ENCODE measurements around the gene LIN9. TPM values are rescaled to one million over a fixed set of nuclear protein-coding genes. Genes with fewer than 3 reads are reported as not detected.
"Not testable (repeated sequence)": the region's sequence is repeated elsewhere in the genome, so short reads cannot be mapped to it uniquely, and the experiment has no call there.

LIN9 gene
- total and polyA plus RNA-seq, 2 of the 8 experiments (the other 6 are each of a cell fraction or from before 2014, with no cell fraction given): 5.6 to 12.6 TPM

DNA sequence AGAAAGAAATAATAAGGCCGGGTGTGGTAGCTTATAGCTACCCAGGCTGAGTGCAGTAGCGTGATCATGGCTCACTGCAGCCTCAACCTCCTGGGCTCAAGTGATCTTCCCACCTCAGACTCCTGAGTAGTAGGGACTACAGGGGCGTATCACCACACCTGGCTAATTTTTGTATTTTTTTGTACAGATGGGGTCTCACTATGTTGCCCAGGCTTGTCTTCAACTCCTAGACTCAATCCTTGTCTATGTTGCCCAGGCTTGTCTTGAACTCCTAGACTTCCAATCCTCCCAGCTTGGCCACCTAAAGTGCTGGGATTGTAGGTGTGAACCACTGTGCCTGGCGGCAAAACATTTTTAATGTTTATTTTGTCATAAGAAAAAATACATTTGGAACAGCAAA, 55.0 kb downstream of the LIN9 start (continued):
- TF ChIP-seq KDM5A (IDR thresholded peaks at IDR 0.05; ENCODE audit: low read length) (no peak), TBP (IDR thresholded peaks at IDR 0.05; ENCODE audit: low read depth, low read length) (no peak), RXRA (IDR thresholded peaks at IDR 0.05; ENCODE audit: insufficient read depth, low read depth, low read length) (no peak), GTF2F1 (IDR thresholded peaks at IDR 0.05; ENCODE audit: borderline replicate concordance, low read depth, low read length) (no peak), GABPA (IDR thresholded peaks at IDR 0.05; ENCODE audit: borderline replicate concordance, insufficient read depth, low read length) (no peak), HDAC2 (IDR thresholded peaks at IDR 0.05; ENCODE audit: borderline replicate concordance in 1 of 2, low read depth in 2 of 2, low read length in 2 of 2) (no peak), SRF (IDR thresholded peaks at IDR 0.05; ENCODE audit: low read depth, low read length) (no peak), CTBP2 (IDR thresholded peaks at IDR 0.05; ENCODE audit: borderline replicate concordance, insufficient read depth, insufficient read length, low read length) (no peak)

DNA sequence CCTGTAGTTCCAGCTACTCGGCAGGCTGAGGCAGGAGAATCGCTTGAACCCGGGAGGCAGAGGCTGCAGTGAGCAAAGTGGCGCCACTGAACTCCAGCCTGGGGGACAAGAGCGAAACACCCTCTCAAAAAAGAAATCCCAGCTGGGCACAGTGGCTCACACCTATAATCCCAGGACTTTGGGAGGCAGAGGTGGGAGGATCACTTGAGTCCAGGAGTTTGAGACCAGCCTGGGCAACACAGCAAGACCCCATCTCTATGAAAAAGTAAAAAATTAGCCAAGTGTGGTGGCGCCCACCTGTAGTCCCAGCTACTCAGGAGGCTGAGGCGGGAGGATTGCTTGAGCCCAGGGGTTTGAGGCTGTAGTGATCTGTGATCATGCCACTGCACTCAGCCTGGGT, 56.1 kb downstream of the LIN9 start:
- CTCF ChIA-PET (ENCODE audit: partially characterized antibody): interaction anchor here (1.8 kb wide), 1 partner anchor 80 kb away, joined by 4 read pairs; no protein-coding TSS in a partner anchor
- H3K9ac ChIP-seq (replicated peaks in 1 of 4; ENCODE audit: extremely low read depth in 1 of 4, low read depth in 3 of 4, low read length in 3 of 4); H3K14ac ChIP-seq (ENCODE audit: insufficient read length); H3K4me1 ChIP-seq (replicated peaks in 1 of 4; ENCODE audit: control insufficient read depth in 3 of 4, insufficient read depth in 4 of 4, low read length in 3 of 4); H3K27ac ChIP-seq (ENCODE audit: low read depth, low read length); H4K20me1 ChIP-seq (replicated peaks in 1 of 2; ENCODE audit: control insufficient read depth in 1 of 2, insufficient read depth in 2 of 2, low read length in 2 of 2); DNase-seq (ENCODE audit: low read depth in 1 of 2, low spot score in 2 of 2); H2BK5ac ChIP-seq (ENCODE audit: low read depth, low read length); H2BK120ac ChIP-seq (replicated peaks; ENCODE audit: low read depth, low read length); POLR2A ChIA-PET (ENCODE audit: partially characterized antibody); H2BK15ac ChIP-seq (ENCODE audit: low read length); H4K8ac ChIP-seq (ENCODE audit: extremely low read depth, insufficient read depth, low read length); H3K79me1 ChIP-seq (ENCODE audit: low read depth, low read length); FAIRE-seq; H3K4ac ChIP-seq (replicated peaks; ENCODE audit: insufficient read length, low read depth, low read length); H4K5ac ChIP-seq (ENCODE audit: insufficient read length, low read depth, low read length); H3K9me3 ChIP-seq (ENCODE audit: insufficient read depth in 2 of 2, low read depth in 1 of 2, low read length in 1 of 2); H3K4me2 ChIP-seq (ENCODE audit: insufficient read depth in 1 of 2, low read depth in 2 of 2, low read length in 2 of 2); H3K23me2 ChIP-seq (ENCODE audit: low read depth, low read length); H2BK12ac ChIP-seq (ENCODE audit: low read depth, low read length); H3K56ac ChIP-seq (replicated peaks; ENCODE audit: insufficient read length, low read depth, low read length); H3K23ac ChIP-seq (ENCODE audit: insufficient read length); H3K18ac ChIP-seq (ENCODE audit: extremely low read depth, low read length); H3K4me3 ChIP-seq (ENCODE audit: extremely low read depth in 1 of 4, insufficient read depth in 2 of 4, low read depth in 3 of 4, low read length in 4 of 4); H2AK5ac ChIP-seq (ENCODE audit: low read depth, low read length); H2BK20ac ChIP-seq (ENCODE audit: low read length); H2AFZ ChIP-seq (ENCODE audit: low read length); H3K27me3 ChIP-seq (replicated peaks in 1 of 4; ENCODE audit: control insufficient read depth in 3 of 4, extremely low read depth in 1 of 4, insufficient read depth in 3 of 4, low read length in 3 of 4); H3K79me2 ChIP-seq (ENCODE audit: control insufficient read depth in 1 of 2, insufficient read depth in 2 of 2, low read length in 2 of 2); H4K91ac ChIP-seq (replicated peaks; ENCODE audit: insufficient read length, low read length): not testable (repeated sequence)
- 89% methylated on average over 7 of the region's 7 CpGs; no CpG with 5 or more reads in 1 of the 2 experiments for WGBS, 2 experiments (ENCODE audit: extremely low coverage in 1 of 2, insufficient coverage in 1 of 2, insufficient read length in 1 of 2, insufficient replicate concordance in 2 of 2, low coverage in 1 of 2, low lambda C conversion rate in 2 of 2, missing lambda C conversion rate in 1 of 2)
- H3K36me3 ChIP-seq (ENCODE audit: control insufficient read depth in 2 of 4, insufficient read depth in 4 of 4, low read length in 3 of 4): peaks cover 0 to 13% (median 6%) of the 10 kb centered on the region in 4 experiments; a peak in 5 of 8 replicates

Measured in H1 (cell line).